Parathyroid adenoma (tissue), 2 donors: ENCODE measurements around the gene TMEM165.

Source experiments
- H2AFZ ChIP-seq: fragments of 300-600 bp; sonication (generic); one replicate; pipeline ENCODE4 v1.7.0; 2017; ENCODE audit warnings: antibody characterized with exemption, mild to moderate bottlenecking
- H3K27ac ChIP-seq: fragments of 300-600 bp; sonication (generic); one replicate; pipeline ENCODE4 v1.7.0; 2017
- H3K27me3 ChIP-seq: fragments of 300-600 bp; sonication (generic); one replicate; pipeline ENCODE4 v1.7.0; 2017; ENCODE audit warnings: low read length; ENCODE audit not compliant: control insufficient read depth, insufficient read depth
- H3K36me3 ChIP-seq: fragments of 300-600 bp; sonication (generic); one replicate; pipeline ENCODE4 v1.7.0; 2017; ENCODE audit warnings: low read length; ENCODE audit not compliant: control insufficient read depth, insufficient read depth
- H3K4me1 ChIP-seq: fragments of 300-600 bp; sonication (generic); one replicate; pipeline ENCODE4 v1.7.0; 2017; ENCODE audit warnings: control low read depth
- H3K4me2 ChIP-seq: fragments of 300-600 bp; sonication (generic); one replicate; pipeline ENCODE4 v1.7.0; 2017; ENCODE audit warnings: low read length
- H3K4me3 ChIP-seq: fragments of 300-600 bp; sonication (generic); one replicate; pipeline ENCODE4 v1.7.0; 2017; ENCODE audit warnings: low read depth, low read length
- H3K79me2 ChIP-seq: fragments of 300-600 bp; sonication (generic); one replicate; pipeline ENCODE4 v1.7.0; 2017; ENCODE audit warnings: control low read depth
- H3K9ac ChIP-seq: fragments of 300-600 bp; sonication (generic); one replicate; pipeline ENCODE4 v1.7.0; 2017; ENCODE audit warnings: mild to moderate bottlenecking
- H3K9me3 ChIP-seq: fragments of 300-600 bp; sonication (generic); one replicate; pipeline ENCODE4 v1.7.0; 2017; ENCODE audit warnings: low read length; ENCODE audit not compliant: control insufficient read depth
- TF ChIP-seq, protein P1 (sequence below): fragments of 300-600 bp; sonication (generic); IDR thresholded peaks from one replicate; pipeline ENCODE4 v1.7.0; 2017; ENCODE audit warnings: antibody characterized with exemption, mild to moderate bottlenecking
- donor health status: primary hyperparathyroidism.

Gene TMEM165

GRCh38 chr4:55367084-55367722 lies 28.6 kb upstream of the TMEM165 start:
- Histone ChIP-seq H3K4me2 (no peak overlapping the region), H2AFZ (no peak overlapping the region), H3K79me2 (no peaks in the 10 kb centered on the region), H3K9ac (no peak overlapping the region), H3K36me3 (no peaks in the 10 kb centered on the region), H3K4me1 (no peaks in the 10 kb centered on the region), H3K27ac (no peak overlapping the region), H3K27me3 (no peaks in the 10 kb centered on the region), H3K9me3 (no peaks in the 10 kb centered on the region), H3K4me3 (no peak overlapping the region)
- TF ChIP-seq, protein P1, sequence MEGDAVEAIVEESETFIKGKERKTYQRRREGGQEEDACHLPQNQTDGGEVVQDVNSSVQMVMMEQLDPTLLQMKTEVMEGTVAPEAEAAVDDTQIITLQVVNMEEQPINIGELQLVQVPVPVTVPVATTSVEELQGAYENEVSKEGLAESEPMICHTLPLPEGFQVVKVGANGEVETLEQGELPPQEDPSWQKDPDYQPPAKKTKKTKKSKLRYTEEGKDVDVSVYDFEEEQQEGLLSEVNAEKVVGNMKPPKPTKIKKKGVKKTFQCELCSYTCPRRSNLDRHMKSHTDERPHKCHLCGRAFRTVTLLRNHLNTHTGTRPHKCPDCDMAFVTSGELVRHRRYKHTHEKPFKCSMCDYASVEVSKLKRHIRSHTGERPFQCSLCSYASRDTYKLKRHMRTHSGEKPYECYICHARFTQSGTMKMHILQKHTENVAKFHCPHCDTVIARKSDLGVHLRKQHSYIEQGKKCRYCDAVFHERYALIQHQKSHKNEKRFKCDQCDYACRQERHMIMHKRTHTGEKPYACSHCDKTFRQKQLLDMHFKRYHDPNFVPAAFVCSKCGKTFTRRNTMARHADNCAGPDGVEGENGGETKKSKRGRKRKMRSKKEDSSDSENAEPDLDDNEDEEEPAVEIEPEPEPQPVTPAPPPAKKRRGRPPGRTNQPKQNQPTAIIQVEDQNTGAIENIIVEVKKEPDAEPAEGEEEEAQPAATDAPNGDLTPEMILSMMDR, result no peak

- TF ChIP-seq, protein P1, result no peak
These were observed 25.8 kb upstream of the TMEM165 start for GRCh38 chr4:55369968-55370367.

GRCh38 chr4:55372259-55372658 lies 23.5 kb upstream of the TMEM165 start:
- no peak overlapping the region for H3K9ac ChIP-seq
- H3K36me3 ChIP-seq, result no peaks in the 10 kb centered on the region
- TF ChIP-seq, protein P1, result no peak
- H3K4me3 ChIP-seq, result no peak overlapping the region
- H3K27me3 ChIP-seq, result no peaks in the 10 kb centered on the region
- no peak overlapping the region for H2AFZ ChIP-seq
- H3K4me2 ChIP-seq, result no peak overlapping the region
- no peaks in the 10 kb centered on the region for H3K4me1 ChIP-seq
- H3K9me3 ChIP-seq, result no peaks in the 10 kb centered on the region
- no peaks in the 10 kb centered on the region for H3K79me2 ChIP-seq
- H3K27ac ChIP-seq, result no peak overlapping the region

More at GRCh38 chr4:55369968-55370367, 25.8 kb upstream of the TMEM165 start:
- no peak overlapping the region for H3K9ac ChIP-seq
- no peaks in the 10 kb centered on the region for H3K9me3 ChIP-seq
- H3K4me2 ChIP-seq, result no peak overlapping the region
- H3K4me1 ChIP-seq, result no peaks in the 10 kb centered on the region
- H2AFZ ChIP-seq, result no peak overlapping the region
- no peak overlapping the region for H3K4me3 ChIP-seq
- H3K27ac ChIP-seq, result no peak overlapping the region
- no peaks in the 10 kb centered on the region for H3K36me3 ChIP-seq
- no peaks in the 10 kb centered on the region for H3K79me2 ChIP-seq
- H3K27me3 ChIP-seq, result no peaks in the 10 kb centered on the region

DNA sequence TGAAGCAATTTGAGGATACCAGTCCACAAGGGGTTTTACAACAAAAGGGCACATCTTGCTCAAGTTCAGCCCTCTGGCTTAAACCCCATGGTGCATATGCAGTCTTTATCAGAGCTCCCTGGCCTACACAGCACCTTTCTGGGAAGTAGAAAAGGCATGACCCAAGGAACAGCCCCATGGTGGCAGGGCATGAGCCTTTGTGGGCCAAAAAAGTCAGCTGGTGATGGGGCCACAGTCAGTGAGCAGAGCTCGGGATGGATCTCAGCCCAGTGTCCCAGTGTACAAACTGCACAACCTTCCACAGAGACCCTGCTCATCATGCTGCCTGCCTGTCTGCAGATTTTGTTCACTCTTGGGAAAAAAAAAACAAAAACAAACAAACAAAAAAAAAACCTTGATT lies 22.3 kb upstream of the TMEM165 start:
- Histone ChIP-seq H3K9ac (no peak overlapping the region), H3K36me3 (no peaks in the 10 kb centered on the region), H3K79me2 (no peaks in the 10 kb centered on the region), H3K9me3 (no peaks in the 10 kb centered on the region), H3K4me1 (no peaks in the 10 kb centered on the region), H3K27ac (no peak overlapping the region), H2AFZ (no peak overlapping the region), H3K4me3 (no peak overlapping the region), H3K4me2 (no peak overlapping the region), H3K27me3 (no peaks in the 10 kb centered on the region)
- TF ChIP-seq, protein P1, result no peak

- Histone ChIP-seq H3K4me2 (no peak overlapping the region), H3K9ac (no peak overlapping the region), H3K27ac (no peak overlapping the region), H3K4me3 (no peak overlapping the region), H2AFZ (no peak overlapping the region), H3K36me3 (no peaks in the 10 kb centered on the region), H3K9me3 (no peaks in the 10 kb centered on the region), H3K79me2 (no peaks in the 10 kb centered on the region), H3K4me1 (no peaks in the 10 kb centered on the region), H3K27me3 (no peaks in the 10 kb centered on the region)
- TF ChIP-seq, protein P1, result no peak
These were observed 19.1 kb upstream of the TMEM165 start for GRCh38 chr4:55376698-55377097.
